HepG2 (cell line): ENCODE results near the gene TOE1. TPM values are rescaled to one million over a fixed set of nuclear protein-coding genes. Genes with fewer than 3 reads are reported as not detected.

Experiments
- ATAC-seq: fragments of 200-7000 bp; cut with Tn5 transposase; 3 replicates; pipeline ENCODE4 v1.9.1; 2020; ENCODE audit warnings: mild to moderate bottlenecking, moderate library complexity
- BruUV-seq: library from RNA; stranded (reverse); fragments of 400-500 nt; replicated peaks from 2 replicates; lab custom pipeline; 2021; lab: Mats Ljungman, UMichigan
- CTCF ChIA-PET: fragments of 300-600 bp; formaldehyde crosslinking; extraction: SDS; loops from one replicate; lab custom pipeline; 2021; ENCODE audit warnings: low total read pairs, inconsistent platforms, low intra/inter-chr PET ratio; lab: Yijun Ruan, JAX
- POLR2A ChIA-PET: fragments of 350-600 bp; sonication (Branson Sonifier 250); formaldehyde crosslinking; loops from one replicate; lab custom pipeline; 2020; ENCODE audit warnings: antibody characterized with exemption, inconsistent platforms; lab: Yijun Ruan, JAX
- DNase-seq: peaks from one replicate; pipeline ENCODE4 v3.0.0-alpha.2; 2015; ENCODE audit warnings: low spot score
- FAIRE-seq: peaks from 3 replicates; lab custom pipeline; 2011; peaks lifted over from hg19 to GRCh38; lab: Jason Lieb, UNC
- H2AFZ ChIP-seq: one replicate; pipeline ENCODE4 v1.6.1; 2011; ENCODE audit warnings: low read length, inconsistent platforms
- H3K27ac ChIP-seq: fragments of 300-600 bp; 3 replicates; pipeline ENCODE4 v1.8.0; 2011; ENCODE audit warnings: mixed run types, mild to moderate bottlenecking, mixed read lengths, low read length, inconsistent platforms; ENCODE audit not compliant: insufficient read depth; ENCODE audit errors: extremely low read length
- H3K27me3 ChIP-seq, 2 experiments: fragments of 200-600 bp in 1 of 2; 2 replicates in 1 of 2; 3 replicates in 1 of 2; pipeline versions ENCODE4 v1.6.0 to v1.8.0; 2011; ENCODE audit warnings: low read length in 2 of 2, mild to moderate bottlenecking in 2 of 2, moderate library complexity in 2 of 2, inconsistent platforms in 1 of 2; ENCODE audit not compliant: insufficient read depth in 2 of 2, control insufficient read depth in 1 of 2
- H3K36me3 ChIP-seq, 2 experiments: fragments of 200-600 bp in 1 of 2; replicated peaks in 1 of 2; 2 replicates in 1 of 2; 3 replicates in 1 of 2; pipeline versions ENCODE4 v1.5.1 to v1.8.0; 2011; ENCODE audit warnings: low read length in 2 of 2, inconsistent platforms in 1 of 2; ENCODE audit not compliant: insufficient read depth in 2 of 2, control insufficient read depth in 1 of 2
- H3K4me1 ChIP-seq: 2 replicates; pipeline ENCODE4 v1.5.1; 2012; ENCODE audit warnings: low read length, inconsistent platforms; ENCODE audit not compliant: insufficient read depth
- H3K4me2 ChIP-seq: 2 replicates; pipeline ENCODE4 v1.6.0; 2011; ENCODE audit warnings: low read depth, low read length, inconsistent platforms
- H3K4me3 ChIP-seq, 3 experiments: fragments of 200-600 bp in 1 of 3; sonication (generic), shearing (Covaris generic) in 1 of 3; replicated peaks in 1 of 3; 2 replicates each; pipeline ENCODE4 v1.5.1; 2011 to 2016; ENCODE audit warnings: low read length in 3 of 3, inconsistent platforms in 2 of 3, low read depth in 2 of 3, mild to moderate bottlenecking in 2 of 3, control low read depth in 1 of 3, mixed read lengths in 1 of 3; ENCODE audit not compliant: insufficient read depth in 1 of 3
- H3K79me2 ChIP-seq: one replicate; pipeline ENCODE4 v1.6.1; 2011; ENCODE audit warnings: low read length, inconsistent platforms; ENCODE audit not compliant: insufficient read depth
- H3K9ac ChIP-seq: 2 replicates; pipeline ENCODE4 v1.6.0; 2011; ENCODE audit warnings: mild to moderate bottlenecking, low read depth, low read length, inconsistent platforms; ENCODE audit not compliant: insufficient read depth
- H3K9me3 ChIP-seq: 2 replicates; pipeline ENCODE4 v1.5.1; 2012; ENCODE audit warnings: mild to moderate bottlenecking, low read length
- H4K20me1 ChIP-seq: 2 replicates; pipeline ENCODE4 v1.6.0; 2011; ENCODE audit warnings: inconsistent platforms, mild to moderate bottlenecking, low read length, moderate library complexity; ENCODE audit not compliant: insufficient read depth
- MYPOP ChIP-seq: sonication (generic); formaldehyde crosslinking; IDR thresholded peaks from 2 replicates; pipeline ENCODE4 v1.8.1; 2023; ENCODE audit warnings: mild to moderate bottlenecking, moderate library complexity, missing genetic modification reagents
- ZNF33A ChIP-seq: sonication (generic); formaldehyde crosslinking; IDR thresholded peaks from 2 replicates; pipeline ENCODE4 v1.5.1; 2020; ENCODE audit warnings: missing genetic modification reagents, mild to moderate bottlenecking, moderate library complexity, borderline replicate concordance
- WGBS: methylation state at CpG from one replicate; pipeline ENCODE4 v1.1.6; 2017; ENCODE audit warnings: low lambda C conversion rate; 5-methylcytosine and 5-hydroxymethylcytosine counted together
- in situ Hi-C: cut with HindIII; loops from 2 replicates; pipeline ENCODE4 v1.10.0; 2017; ENCODE audit warnings: low pct_unique_long_range_greater_than_20kb; ENCODE audit not compliant: extremely low pct_ligation_motif_present
- intact Hi-C: fragments of 100-400 bp; cut with micrococcal nuclease; formaldehyde crosslinking; loops from one replicate; pipeline ENCODE4 v1.10.0; 2022; ENCODE audit not compliant: unreplicated experiment
- polyA plus RNA-seq, 8 experiments: library from polyadenylated mRNA; depleted of rRNA in 3 of 8; stranded (reverse) in 7 of 8; unstranded in 1 of 8; fragments of >200 nt; fragmentation: Illumina TruSeq in 4 of 8; extraction: Trizol in 4 of 8; gene quantifications; 2 replicates each; pipeline versions ENCODE4 v1.2.1 to v1.2.3, GENCODE V29; 2011 to 2016; ENCODE audit warnings: low read depth in 4 of 8, missing spikeins in 1 of 8, mixed read lengths in 1 of 8; ENCODE audit not compliant: insufficient read depth in 1 of 8
- total RNA-seq, 5 experiments: library from RNA; depleted of rRNA; stranded (reverse); fragments of >200 nt; fragmentation: Illumina TruSeq; extraction: Trizol; gene quantifications; 2 replicates each; pipeline ENCODE4 v1.2.3, GENCODE V29; 2016; ENCODE audit warnings: low read depth in 1 of 5

Gene TOE1
- total and polyA plus RNA-seq, 2 of the 13 experiments (the other 11 are each of a cell fraction or from before 2014, with no cell fraction given): 14.1 to 19.0 TPM

DNA sequence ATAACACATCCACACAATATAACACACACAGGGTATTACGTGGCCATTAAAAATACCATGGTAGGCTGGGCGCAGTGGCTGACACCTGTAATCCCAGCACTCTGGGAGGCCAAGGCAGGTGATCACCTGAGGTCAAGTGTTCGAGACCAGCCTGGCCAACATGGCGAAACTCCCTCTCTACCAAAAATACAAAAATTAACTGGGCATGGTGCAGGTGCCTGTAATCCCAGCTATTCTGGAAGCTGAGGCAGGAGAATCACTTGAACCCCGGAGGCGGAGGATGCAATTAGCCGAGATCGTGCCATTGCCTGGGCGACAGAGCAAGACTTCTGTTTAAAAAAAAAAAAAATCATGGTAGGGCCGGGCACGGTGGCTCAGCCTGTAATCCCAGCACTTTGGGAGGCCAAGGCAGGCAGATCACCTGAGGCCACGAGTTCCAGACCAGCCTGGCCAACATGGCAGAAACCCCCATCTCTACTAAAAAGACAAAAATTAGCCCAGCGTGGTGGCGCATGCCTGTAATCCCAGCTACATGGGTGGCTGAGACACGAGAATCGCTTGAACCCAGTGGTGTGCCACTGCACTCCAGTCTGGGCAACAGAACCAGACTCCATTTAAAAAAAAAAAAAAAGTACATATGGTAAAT lies 37.3 kb upstream of the TOE1 start:
- H2AFZ ChIP-seq: no peak overlapping the region
- H3K9ac ChIP-seq: peak overlapping the region; percentile 70
- no peaks in the 10 kb centered on the region for H3K9me3 ChIP-seq
- ChIA-PET CTCF (interaction anchor here (0.7 to 3.0 kb wide), 3 partner anchors 28 to 289 kb away, joined by 3 to 13 read pairs (median 12); no protein-coding TSS in a partner anchor), POLR2A (interaction anchor here (0.8 to 10.2 kb wide), 21 partner anchors 10 to 514 kb away, joined by 3 to 231 read pairs (median 7); partner anchors contain the start of genes BTBD19, CCDC163, GPBP1L1 and HECTD3)
- intact Hi-C loops: loop anchor here (2.0 to 10.0 kb wide), 2 partner anchors 96 to 478 kb away; partner anchors contain the start of gene ZSWIM5
- no peaks in the 10 kb centered on the region for H4K20me1 ChIP-seq
- H3K4me3 ChIP-seq: peak overlapping the region; percentile 50 to 74 (median 73)
- peaks cover 65% of the 10 kb centered on the region for H3K4me1 ChIP-seq
- H3K79me2 ChIP-seq: no peaks in the 10 kb centered on the region
- BruUV-seq: no TSS peak
- no peaks in the 10 kb centered on the region for H3K27me3 ChIP-seq
- DNase-seq: no peak
- H3K4me2 ChIP-seq: peak overlapping the region; percentile 83
- 93% methylated on average over 16 of the region's 16 CpGs for WGBS
- peak overlapping the region; percentile 63 for H3K27ac ChIP-seq
- 0 out of 2 replicates have a peak, but pooled peaks have one; percentile 10 for TF ChIP-seq ZNF33A (CRISPR knock-in tag)
- no peak for TF ChIP-seq MYPOP (CRISPR knock-in tag)
- FAIRE-seq: no peak
- ATAC-seq: no peak
- in situ Hi-C loops: loop anchor here (5.0 to 10.0 kb wide), 3 partner anchors 190 to 468 kb away; partner anchors contain the start of genes HECTD3, TESK2 and UROD
- H3K36me3 ChIP-seq: no peaks in the 10 kb centered on the region
